Stimulated activated naive CD8-positive, alpha-beta T cell treated with anti-CD3 and anti-CD28 coated beads, Interleukin-15, Interleukin-2, amounts not matched to agents 100 ng/mL and 50 ng/mL, for 24 hours (primary cell): ENCODE measurements around the gene NALF2.

ENCODE experiments used
- H3K27ac Mint-ChIP-seq: one replicate; pipeline ENCODE4 v1.8.0; 2021; ENCODE audit warnings: mild to moderate bottlenecking, mixed read lengths
- H3K27me3 Mint-ChIP-seq: one replicate; pipeline ENCODE4 v1.8.0; 2021; ENCODE audit warnings: mixed read lengths
- H3K36me3 Mint-ChIP-seq: one replicate; pipeline ENCODE4 v1.8.0; 2021; ENCODE audit warnings: low read depth, mixed read lengths
- H3K4me1 Mint-ChIP-seq: one replicate; pipeline ENCODE4 v1.8.0; 2021; ENCODE audit warnings: low read depth, mixed read lengths
- H3K4me3 Mint-ChIP-seq: one replicate; pipeline ENCODE4 v1.8.0; 2021; ENCODE audit warnings: mild to moderate bottlenecking, mixed read lengths
- H3K9me3 Mint-ChIP-seq: one replicate; pipeline ENCODE4 v1.8.0; 2021; ENCODE audit warnings: mixed read lengths

The NALF2 gene

DNA sequence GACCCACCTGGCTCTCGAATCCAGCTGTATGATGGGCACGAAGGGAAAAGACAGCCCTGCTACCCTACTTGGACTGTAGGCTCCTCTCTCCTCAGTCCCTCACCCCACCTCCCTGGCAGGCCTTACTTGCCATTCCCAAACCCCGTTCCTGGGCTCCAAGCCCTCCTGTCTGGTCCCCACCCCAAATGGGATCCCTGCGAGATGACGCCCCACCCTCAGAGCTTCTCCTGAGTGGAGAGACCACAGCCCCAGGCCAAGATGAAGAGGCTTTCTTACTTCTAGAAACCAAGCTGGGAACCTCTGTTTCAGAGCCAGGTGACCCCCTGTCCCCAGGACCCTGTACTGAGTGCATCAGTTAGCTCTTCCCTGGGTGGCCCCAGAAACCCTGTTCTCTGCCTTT, 4.5 kb downstream of the NALF2 start:
- peaks cover 11% of the 10 kb centered on the region for H3K27me3 Mint-ChIP-seq
- H3K36me3 Mint-ChIP-seq = no peaks in the 10 kb centered on the region
- H3K27ac Mint-ChIP-seq = no peak overlapping the region
- H3K4me3 Mint-ChIP-seq = no peak overlapping the region
- no peaks in the 10 kb centered on the region for H3K9me3 Mint-ChIP-seq
- H3K4me1 Mint-ChIP-seq = peaks cover 3% of the 10 kb centered on the region

DNA sequence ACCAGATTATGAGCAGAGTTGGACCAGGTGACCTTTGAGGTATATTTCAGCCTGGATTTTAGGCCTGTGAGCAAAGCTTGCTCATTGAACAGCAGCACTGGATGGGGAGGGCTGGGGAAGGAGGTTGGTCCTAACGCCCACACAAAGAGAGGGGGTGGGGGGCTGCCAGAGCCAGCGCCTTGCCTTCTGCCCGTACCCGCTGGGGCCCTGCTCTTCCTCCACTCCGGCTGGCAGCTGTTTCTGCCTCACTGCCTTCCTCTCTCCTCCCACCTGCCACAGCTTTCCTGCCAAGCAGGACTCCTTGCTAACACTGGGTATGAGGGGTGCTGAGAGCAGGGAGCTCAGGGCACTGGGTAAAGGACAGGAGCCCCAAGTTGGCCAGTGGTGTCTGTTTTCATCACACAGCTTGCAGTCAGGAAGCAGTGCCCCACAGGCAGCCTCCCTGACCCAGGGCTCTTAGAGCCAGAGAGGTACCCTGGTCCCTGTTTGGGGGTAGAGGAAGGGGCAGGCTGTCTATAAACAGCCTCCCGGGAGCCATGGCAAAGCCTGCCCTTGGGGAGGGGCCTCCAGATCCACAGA, 6.1 kb downstream of the NALF2 start:
- no peaks in the 10 kb centered on the region for H3K9me3 Mint-ChIP-seq
- no peaks in the 10 kb centered on the region for H3K36me3 Mint-ChIP-seq
- peaks cover 3% of the 10 kb centered on the region for H3K4me1 Mint-ChIP-seq
- H3K27me3 Mint-ChIP-seq = peaks cover 11% of the 10 kb centered on the region
- no peak overlapping the region for H3K27ac Mint-ChIP-seq
- no peak overlapping the region for H3K4me3 Mint-ChIP-seq

DNA sequence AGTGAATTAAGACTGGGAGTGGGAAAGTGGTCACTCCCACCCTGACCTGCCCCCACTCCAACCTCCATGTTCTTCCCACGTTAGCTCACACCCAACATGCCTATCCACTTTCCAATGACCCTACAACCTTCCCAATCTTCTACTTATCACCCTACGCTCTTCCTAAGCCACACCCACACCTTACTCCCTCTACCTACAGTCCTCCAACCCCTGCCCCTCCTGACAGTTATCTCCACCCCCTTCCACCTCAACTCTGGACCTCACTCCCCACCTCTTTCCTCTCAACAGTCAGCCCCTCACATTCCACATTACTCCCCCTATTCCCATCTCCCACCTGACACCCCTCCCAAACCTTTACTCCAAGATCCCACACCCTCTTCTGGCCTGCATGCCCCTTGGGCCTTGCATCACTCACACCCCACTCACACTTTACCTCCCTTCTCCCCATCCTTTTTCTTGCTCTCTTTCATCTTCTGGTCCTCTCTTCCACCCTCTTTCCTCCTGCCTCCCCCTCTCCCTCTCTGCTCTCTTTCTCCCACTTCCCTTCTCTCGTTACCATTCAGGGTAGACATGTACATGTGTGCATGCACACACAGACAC, 6.9 kb downstream of the NALF2 start:
- Mint-ChIP-seq H3K4me1 (no peaks in the 10 kb centered on the region), H3K36me3 (no peaks in the 10 kb centered on the region), H3K27ac (no peak overlapping the region), H3K27me3 (peaks cover 8% of the 10 kb centered on the region), H3K9me3 (no peaks in the 10 kb centered on the region), H3K4me3 (no peak overlapping the region)

DNA sequence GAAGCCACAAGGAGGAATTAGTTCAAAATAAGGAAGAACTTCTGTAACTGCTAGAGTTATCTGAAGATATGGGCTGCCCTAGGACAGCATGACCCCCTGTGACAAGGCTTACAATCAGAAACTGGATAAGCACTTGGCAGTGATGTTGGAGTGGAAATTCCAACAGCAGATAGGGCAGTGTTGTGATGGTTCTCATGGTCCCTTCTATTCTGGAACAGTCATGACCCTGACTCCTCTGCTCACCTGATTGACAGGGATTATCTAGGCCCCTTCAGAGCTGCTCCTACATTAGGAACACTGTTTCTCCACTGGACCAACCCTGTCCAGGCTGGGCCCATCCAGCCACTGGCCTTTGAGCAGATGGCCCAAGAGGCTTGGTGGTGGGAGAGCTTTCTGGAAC, 17.9 kb downstream of the NALF2 start:
- Mint-ChIP-seq H3K4me3 (no peak overlapping the region), H3K27me3 (no peaks in the 10 kb centered on the region), H3K4me1 (no peaks in the 10 kb centered on the region), H3K36me3 (no peaks in the 10 kb centered on the region), H3K9me3 (no peaks in the 10 kb centered on the region), H3K27ac (no peak overlapping the region)

DNA sequence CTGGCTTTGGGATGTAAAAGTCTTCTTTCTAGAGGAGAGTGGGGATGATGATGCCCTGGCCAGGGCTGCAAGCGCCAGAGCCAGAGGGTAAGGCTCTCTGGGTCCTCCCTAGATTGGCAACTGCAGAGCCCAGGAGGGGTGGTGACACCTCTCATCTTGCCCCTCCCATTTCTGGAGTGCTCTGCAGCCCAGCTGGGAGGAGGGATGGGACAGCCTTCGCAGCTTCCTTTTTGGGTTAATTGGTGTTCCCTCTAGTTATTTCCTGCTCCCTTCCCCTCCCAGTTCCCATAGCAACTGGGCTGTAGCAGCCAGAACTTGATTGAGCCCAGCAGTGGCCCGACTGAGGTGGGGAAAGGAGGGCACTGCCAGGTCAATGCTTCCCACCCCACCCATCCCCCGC, 19.2 kb downstream of the NALF2 start:
- Mint-ChIP-seq H3K4me3 (no peak overlapping the region), H3K36me3 (no peaks in the 10 kb centered on the region), H3K9me3 (no peaks in the 10 kb centered on the region), H3K27me3 (no peaks in the 10 kb centered on the region), H3K4me1 (no peaks in the 10 kb centered on the region), H3K27ac (no peak overlapping the region)

DNA sequence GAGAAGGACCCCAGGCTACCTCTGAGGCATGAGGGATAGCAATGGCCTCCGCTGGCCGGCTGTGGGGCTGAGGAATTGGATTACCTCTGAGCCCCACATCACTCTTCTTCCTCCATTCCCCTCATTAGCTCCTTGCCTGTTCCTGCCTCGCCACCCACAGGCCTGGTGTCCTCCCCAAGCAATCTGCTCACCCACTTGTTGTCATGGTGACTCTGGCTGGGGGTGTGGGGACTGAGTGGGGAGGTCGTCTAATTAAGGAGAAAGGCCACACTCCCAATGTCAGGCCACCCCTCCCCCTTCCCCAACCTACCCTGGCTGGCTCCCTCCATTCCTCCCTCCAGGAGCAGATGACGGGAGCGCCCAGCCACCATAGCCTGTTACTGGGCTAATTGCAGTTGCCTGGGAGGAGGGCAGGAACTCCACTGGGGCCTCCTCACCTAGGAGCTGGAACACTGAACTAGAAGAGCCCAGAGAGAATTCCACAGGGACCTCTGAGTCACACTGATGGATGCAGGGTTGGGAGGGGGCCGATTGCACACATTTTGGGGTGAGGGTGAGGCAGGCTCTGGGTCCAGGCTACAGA, 20.7 kb downstream of the NALF2 start:
- Mint-ChIP-seq H3K27me3 (no peaks in the 10 kb centered on the region), H3K9me3 (no peaks in the 10 kb centered on the region), H3K4me3 (no peak overlapping the region), H3K4me1 (no peaks in the 10 kb centered on the region), H3K27ac (no peak overlapping the region), H3K36me3 (no peaks in the 10 kb centered on the region)

DNA sequence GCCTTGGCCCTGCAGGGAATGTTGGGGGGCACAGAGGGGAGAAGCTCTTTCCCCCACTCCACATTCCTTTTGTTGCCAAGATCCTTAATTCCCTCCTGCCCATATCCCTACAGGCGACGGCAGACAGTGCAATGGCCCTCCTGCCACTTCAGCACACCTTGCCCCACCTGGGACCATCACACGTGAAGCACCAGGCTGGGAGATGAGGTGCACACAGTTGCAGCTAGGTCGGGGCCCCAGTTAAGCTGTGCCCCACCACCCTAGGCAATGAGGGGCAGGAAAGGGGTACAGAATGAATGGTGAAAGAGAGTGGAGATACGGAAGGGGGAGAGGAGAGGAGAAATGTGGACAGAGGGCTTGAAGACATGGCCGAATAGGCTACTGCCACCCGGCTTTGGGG, 26.2 kb downstream of the NALF2 start:
- Mint-ChIP-seq H3K4me3 (no peak overlapping the region), H3K9me3 (no peaks in the 10 kb centered on the region), H3K27me3 (no peaks in the 10 kb centered on the region), H3K36me3 (no peaks in the 10 kb centered on the region), H3K4me1 (no peaks in the 10 kb centered on the region), H3K27ac (no peak overlapping the region)

DNA sequence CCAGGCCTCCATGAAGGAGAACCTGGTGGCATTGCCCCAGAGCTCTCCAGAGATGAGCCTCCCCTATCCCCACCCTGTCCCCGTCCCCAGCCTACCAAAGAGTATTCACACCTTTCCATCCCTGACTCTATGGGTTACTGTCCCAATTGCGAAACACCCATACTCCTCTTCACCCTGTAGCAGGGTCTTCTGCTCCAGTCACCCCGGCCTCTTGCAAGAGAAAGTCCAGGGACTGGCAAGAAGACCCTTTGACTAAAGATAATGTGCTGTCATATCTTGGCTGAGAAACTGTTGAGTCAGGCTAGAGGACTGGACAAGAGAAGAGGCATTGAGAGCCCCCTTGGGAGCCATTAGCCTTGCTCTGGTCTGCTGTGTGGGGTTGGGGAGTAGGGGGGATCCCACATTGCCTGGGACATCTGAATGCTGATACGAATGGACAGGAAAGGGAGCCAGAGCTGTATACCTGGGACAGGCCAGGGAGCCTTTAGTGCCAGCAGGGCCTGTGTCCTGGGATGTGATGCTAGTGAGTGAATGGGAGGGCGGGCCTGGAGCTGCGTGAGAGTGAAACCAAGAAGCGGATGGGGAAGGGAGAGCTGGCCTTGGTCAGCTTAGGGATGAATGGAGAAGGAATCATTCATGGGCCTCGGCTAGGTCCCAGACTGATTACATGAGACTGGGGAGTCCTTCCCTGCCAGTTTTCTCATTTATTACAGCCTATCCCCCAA, 27.1 kb downstream of the NALF2 start:
- H3K4me3 Mint-ChIP-seq = no peak overlapping the region
- H3K27me3 Mint-ChIP-seq = no peaks in the 10 kb centered on the region
- H3K4me1 Mint-ChIP-seq = no peaks in the 10 kb centered on the region
- H3K9me3 Mint-ChIP-seq = no peaks in the 10 kb centered on the region
- no peak overlapping the region for H3K27ac Mint-ChIP-seq
- no peaks in the 10 kb centered on the region for H3K36me3 Mint-ChIP-seq

DNA sequence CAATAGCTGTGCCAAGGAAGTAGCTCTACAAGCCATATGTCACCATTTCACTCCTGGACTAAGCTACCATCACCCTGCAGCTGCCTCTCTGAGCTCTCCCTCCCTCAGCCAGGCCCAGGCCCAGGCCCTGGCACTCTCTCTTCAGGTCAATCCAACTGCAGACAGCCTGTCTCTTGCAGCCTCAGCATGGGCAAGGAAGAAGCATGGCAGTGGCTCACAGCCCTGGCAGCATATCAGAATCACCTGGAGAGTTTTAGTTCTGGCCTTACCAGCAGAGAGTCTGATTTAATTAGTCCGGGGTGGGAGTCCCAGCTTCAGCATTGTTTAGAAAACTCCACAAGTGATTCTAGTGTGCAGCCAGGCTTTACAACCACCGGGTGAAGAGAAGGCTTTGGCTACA, 31.5 kb downstream of the NALF2 start:
- Mint-ChIP-seq H3K27me3 (no peaks in the 10 kb centered on the region), H3K4me3 (no peak overlapping the region), H3K4me1 (peaks cover 16% of the 10 kb centered on the region), H3K9me3 (no peaks in the 10 kb centered on the region), H3K36me3 (no peaks in the 10 kb centered on the region), H3K27ac (no peak overlapping the region)

DNA sequence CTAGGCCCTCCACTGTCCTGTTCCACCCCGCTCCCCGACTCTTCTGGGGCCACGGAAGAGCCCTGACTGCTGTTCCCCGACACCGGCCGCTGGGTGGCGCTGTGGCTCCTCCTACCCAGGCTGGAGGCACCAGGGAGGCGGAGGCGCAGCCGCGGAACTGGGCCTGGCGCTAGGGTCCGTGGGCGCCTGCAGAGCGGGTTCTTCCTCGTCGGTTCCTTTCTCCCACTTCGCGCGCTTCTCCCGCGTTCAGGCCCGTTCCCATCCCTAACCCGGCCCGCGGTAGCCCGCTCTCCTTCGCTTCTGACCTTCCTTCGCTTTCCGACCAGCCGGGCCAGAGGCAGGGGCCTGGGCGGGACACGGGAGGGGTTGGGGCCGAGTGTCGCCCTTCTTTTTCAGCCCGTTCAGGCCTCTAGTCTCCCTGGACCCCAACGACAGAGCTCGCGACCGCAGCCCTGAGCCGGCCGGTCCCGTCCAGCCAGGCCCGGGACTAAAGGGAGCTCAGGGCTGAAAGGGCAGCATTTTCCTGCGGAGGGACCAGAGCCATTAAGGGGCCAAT, 34.3 kb downstream of the NALF2 start:
- peak overlapping the region; percentile 17 for H3K4me3 Mint-ChIP-seq
- no peaks in the 10 kb centered on the region for H3K9me3 Mint-ChIP-seq
- no peak overlapping the region for H3K27ac Mint-ChIP-seq
- H3K4me1 Mint-ChIP-seq = peaks cover 16% of the 10 kb centered on the region
- no peaks in the 10 kb centered on the region for H3K27me3 Mint-ChIP-seq
- no peaks in the 10 kb centered on the region for H3K36me3 Mint-ChIP-seq

DNA sequence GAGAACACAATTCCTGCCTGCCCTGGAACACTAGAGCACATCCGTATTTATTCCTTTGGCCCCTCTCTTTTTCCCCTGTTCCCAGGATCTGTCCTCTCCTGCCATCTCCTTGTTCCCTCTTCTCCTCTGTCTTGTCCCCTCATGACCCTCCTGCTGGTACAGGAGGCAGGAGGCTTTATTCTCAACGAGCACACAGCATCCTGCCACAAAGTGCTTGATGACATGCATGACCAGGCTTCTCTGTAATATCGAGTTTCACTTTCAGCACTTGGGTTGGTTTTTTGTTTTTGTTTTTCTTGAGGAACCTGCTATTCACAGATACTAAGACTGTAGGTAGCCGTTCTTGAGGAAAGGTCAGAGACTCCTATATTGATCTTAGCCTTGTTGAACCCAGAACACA, 35.3 kb downstream of the NALF2 start:
- no peaks in the 10 kb centered on the region for H3K36me3 Mint-ChIP-seq
- no peaks in the 10 kb centered on the region for H3K9me3 Mint-ChIP-seq
- H3K27ac Mint-ChIP-seq = no peak overlapping the region
- H3K4me3 Mint-ChIP-seq = peak overlapping the region; percentile 33
- peaks cover 16% of the 10 kb centered on the region for H3K4me1 Mint-ChIP-seq
- no peaks in the 10 kb centered on the region for H3K27me3 Mint-ChIP-seq

DNA sequence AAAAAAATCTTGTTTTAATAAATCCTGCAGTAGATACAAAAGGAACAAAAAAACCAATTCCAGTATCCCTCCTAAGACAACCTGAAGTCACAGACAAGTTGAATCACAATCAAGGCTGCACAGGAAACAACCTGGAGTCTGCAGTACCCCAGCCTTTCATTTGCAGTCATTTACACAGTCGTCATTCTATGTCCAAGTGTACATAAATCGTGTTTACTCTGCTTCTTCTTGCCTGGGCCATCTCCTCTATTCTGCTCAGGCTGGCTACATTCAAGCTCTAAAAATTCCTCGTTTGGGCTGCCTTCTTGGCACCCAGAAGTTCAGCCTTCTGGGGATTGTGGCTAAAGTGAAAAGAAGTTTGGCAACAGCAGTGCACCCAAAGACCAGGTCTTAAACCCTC, 37.8 kb downstream of the NALF2 start:
- no peak overlapping the region for H3K4me3 Mint-ChIP-seq
- no peaks in the 10 kb centered on the region for H3K36me3 Mint-ChIP-seq
- no peak overlapping the region for H3K27ac Mint-ChIP-seq
- H3K9me3 Mint-ChIP-seq = peaks cover 9% of the 10 kb centered on the region
- no peaks in the 10 kb centered on the region for H3K27me3 Mint-ChIP-seq
- H3K4me1 Mint-ChIP-seq = peaks cover 16% of the 10 kb centered on the region

DNA sequence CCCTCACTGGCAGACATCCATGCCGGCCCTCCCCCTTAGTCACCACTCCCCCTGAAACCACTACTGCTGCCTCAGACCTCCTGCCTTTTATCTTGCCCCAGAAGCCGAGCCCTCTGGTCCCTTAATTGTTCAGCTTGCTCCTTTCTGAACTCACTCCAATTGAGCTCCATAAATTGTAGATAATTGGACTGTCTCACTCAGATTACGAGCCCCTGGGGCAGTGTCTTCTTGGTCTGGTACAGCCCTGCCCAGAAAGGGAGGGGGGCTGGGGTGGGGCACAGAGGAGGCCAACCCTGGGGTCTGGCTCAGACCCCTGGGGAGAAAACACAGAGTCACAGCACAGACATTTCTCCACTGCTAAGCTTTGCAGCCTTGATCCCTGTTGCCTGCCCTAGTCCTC, 39.4 kb downstream of the NALF2 start:
- H3K27ac Mint-ChIP-seq = no peak overlapping the region
- H3K27me3 Mint-ChIP-seq = no peaks in the 10 kb centered on the region
- H3K9me3 Mint-ChIP-seq = peaks cover 9% of the 10 kb centered on the region

DNA sequence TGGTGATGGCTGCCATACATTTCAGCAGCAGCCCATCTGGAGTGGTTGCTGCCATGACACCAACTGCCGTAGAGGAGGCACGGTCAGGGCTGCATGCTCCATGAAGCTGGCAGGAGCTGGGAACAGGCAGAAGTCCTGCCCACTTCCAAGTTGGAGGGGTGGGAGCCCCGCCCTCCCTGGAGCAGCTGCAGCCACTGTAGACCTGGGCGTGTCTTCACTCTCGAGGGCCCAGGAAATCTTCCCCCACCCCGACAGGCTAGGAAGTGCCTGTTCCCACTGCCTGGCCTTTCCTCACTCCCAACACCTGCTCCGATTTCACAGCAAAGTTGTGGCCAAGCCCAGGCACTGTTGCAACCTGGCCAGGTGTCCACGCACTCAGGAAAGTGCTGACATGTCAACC, 42.3 kb downstream of the NALF2 start:
- H3K36me3 Mint-ChIP-seq = no peaks in the 10 kb centered on the region
- no peaks in the 10 kb centered on the region for H3K27me3 Mint-ChIP-seq
- H3K4me3 Mint-ChIP-seq = no peak overlapping the region
- H3K4me1 Mint-ChIP-seq = no peaks in the 10 kb centered on the region
- peaks cover 9% of the 10 kb centered on the region for H3K9me3 Mint-ChIP-seq
- no peak overlapping the region for H3K27ac Mint-ChIP-seq

More for the DNA sequence above, 39.4 kb downstream of the NALF2 start:
- no peak overlapping the region for H3K4me3 Mint-ChIP-seq
- H3K4me1 Mint-ChIP-seq = peaks cover 12% of the 10 kb centered on the region
- H3K36me3 Mint-ChIP-seq = no peaks in the 10 kb centered on the region

DNA sequence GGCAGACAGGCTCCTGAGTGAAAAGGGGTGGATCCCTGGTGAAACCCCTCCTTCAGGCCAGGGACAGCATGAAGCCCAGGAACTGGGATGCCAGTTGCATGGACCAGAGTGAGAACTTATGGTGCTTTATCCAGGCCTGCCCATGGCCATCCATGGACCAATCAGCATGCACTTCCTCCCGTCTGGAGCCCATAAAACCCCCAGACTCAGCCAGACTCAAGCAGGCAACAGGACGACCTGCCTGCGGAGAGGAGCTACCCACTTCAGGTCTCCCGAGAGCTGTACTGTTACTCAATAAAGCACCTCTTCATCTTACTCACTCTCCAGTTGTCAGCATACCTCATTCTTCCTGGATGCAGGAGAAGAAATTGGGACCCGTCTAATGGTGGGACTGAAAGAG, 42.9 kb downstream of the NALF2 start:
- H3K36me3 Mint-ChIP-seq = no peaks in the 10 kb centered on the region
- H3K27me3 Mint-ChIP-seq = no peaks in the 10 kb centered on the region
- no peaks in the 10 kb centered on the region for H3K4me1 Mint-ChIP-seq
- H3K9me3 Mint-ChIP-seq = peaks cover 9% of the 10 kb centered on the region
- H3K27ac Mint-ChIP-seq = no peak overlapping the region
- H3K4me3 Mint-ChIP-seq = no peak overlapping the region
